Umbilical cord (tissue), 2 donors: ENCODE data around the gene FTL. TPM values are rescaled to one million over a fixed set of nuclear protein-coding genes. Genes with fewer than 3 reads are reported as not detected.

Experiments used
- DNase-seq: peaks from one replicate; pipeline ENCODE4 v3.0.0-alpha.2; 2015; ENCODE audit warnings: low spot score
- total RNA-seq: library from RNA; depleted of rRNA; stranded (reverse); fragments of >200 nt; gene quantifications from one replicate; pipeline ENCODE4 v1.2.3, GENCODE V29; 2014; ENCODE audit warnings: low replicate concordance; ENCODE audit not compliant: insufficient read depth

FTL gene
- total RNA-seq, 1 donor from 2014 or later: 2,219 TPM

DNA sequence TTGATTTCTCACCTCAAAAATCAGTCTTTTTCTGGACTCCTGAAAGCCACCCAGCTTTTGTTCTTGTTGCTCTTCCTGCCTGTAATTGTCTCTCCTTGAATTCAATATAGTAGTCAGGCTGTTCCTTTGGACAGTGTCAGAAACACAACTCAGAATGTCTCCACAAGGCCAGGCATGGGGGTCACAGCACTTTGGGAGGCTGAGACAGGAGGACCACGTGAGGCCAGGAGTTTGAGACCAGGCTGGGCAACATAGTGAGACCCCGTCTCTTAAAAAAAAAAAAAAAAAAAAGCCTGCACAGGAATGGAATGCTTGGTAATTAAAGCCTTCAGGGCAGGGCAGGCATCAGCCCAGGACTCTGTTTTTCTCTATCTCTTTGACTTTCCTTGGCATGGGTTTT lies 19.3 kb upstream of the FTL start:
- no peak for DNase-seq

DNA sequence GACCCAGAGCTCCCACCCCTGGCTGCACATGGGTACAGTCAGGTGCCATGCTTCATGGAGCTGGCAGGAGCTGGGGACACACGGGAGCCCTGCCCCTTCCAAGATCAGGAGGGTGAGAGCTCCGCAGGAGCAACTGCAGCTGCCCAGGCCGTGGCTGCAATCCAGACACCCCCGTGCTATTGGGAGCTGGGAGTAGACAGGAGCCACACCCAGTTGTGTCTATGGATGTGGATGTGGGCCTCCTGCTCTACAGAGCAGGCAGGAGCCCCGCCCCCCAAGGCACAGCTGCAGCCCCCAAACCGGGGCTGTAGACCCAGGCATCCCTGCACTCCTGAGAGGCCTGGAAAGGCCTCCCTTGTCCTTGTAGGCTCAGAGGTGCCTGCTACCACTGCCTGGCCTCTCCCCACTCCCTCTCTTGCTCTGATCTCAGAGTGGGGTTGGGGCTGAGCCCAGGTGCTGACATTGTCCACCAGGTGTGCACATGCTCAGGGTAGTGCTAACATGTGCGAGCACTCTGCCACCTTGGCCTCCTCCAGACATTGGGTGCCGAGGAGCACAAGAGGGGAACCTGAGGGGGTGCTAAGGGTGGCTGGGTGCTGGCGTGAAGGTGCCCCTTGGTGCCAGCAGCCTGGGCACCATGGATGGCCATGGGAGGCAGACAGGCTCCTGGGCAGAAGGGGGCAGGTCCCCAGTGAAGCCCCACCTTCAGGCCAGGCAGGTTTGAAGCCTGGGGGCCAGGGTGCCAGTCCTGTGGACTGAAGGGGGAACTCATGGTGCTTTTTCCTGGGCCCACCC lies 18.4 kb upstream of the FTL start:
- DNase-seq: no peak

GRCh38 chr19:48947258-48947542 lies 17.9 kb upstream of the FTL start:
- DNase-seq: no peak

DNA sequence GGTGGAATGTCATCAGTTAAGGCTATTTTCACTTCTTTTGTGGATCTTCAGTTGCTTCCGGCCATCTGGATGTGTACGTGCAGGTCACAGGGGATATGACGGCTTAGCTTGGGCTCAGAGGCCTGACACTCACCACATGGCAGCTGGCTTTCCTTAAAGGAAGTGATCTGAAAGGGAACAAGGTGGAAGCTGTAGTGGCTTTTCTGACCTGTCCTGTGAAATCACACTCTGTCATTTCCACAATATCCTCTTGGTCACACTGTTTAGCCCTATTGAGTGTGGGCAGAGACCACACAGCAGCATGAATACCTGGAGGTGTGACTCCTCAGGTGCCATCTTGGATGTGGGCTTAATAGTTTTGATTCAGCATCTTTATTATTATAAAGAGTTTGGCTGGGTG lies 14.9 kb upstream of the FTL start:
- DNase-seq: no peak

GRCh38 chr19:48950830-48951519 lies 14.1 kb upstream of the FTL start:
- no peak for DNase-seq

- no peak for DNase-seq
Observed at GRCh38 chr19:48953141-48953540, 12.0 kb upstream of the FTL start.

GRCh38 chr19:48953990-48954594 lies 11.0 kb upstream of the FTL start:
- no peak for DNase-seq

GRCh38 chr19:48954595-48955307 lies 10.4 kb upstream of the FTL start, which contains the start of gene BAX:
BAX (plus strand) TSS chr19:48954875; CDS start chr19:48954929, 54 bp downstream.
- DNase-seq: peak; percentile 97

- DNase-seq: no peak
Observed at GRCh38 chr19:48955308-48955958, 9.7 kb upstream of the FTL start.

DNA sequence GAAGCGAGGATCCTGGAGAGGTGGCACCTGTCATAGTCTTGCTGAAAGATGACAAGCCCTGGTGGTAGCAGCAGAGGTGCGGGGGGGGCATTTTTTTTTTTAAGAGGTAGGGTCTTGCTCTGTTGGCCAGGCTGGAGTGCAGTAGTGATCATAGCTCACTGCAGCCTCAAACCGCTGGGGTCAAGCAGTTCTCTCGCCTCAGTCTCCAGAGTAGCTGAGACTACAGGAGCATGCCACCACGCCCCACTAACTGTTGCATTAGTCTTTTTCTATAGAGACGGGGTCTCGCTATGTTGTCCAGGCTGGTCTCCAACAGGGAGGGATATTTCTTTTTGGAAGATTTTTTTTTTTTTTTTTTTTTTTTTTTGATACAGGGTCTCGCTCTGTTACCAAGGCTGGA lies 7.1 kb upstream of the FTL start:
- DNase-seq: no peak

- DNase-seq: no peak
Observed at GRCh38 chr19:48959341-48960239, 5.5 kb upstream of the FTL start.

DNA sequence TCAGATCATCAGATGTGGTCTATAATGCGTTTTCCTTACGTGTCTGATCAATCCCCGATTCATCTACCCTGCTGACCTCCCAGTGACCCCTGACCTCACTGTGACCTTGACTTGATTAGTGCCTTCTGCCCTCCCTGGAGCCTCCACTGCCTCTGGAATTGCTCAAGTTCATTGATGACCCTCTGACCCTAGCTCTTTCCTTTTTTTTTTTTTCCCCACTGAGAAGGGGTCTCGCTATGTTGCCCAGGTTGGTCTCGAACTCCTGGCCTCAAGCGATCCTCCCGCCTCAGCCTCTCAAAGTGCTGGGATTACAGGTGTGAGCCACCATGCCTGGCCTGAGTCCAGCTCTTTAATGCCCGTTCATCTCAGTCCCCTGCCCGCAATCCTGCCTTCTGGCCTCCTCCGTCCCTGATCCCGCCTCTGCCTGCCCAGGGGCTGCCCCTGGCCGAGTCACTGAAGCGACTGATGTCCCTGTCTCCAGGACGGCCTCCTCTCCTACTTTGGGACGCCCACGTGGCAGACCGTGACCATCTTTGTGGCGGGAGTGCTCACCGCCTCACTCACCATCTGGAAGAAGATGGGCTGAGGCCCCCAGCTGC lies 4.0 kb upstream of the FTL start:
- no peak for DNase-seq

- no peak for DNase-seq
Observed at GRCh38 chr19:48961673-48962028, 3.5 kb upstream of the FTL start.

GRCh38 chr19:48962029-48962848 lies 2.9 kb upstream of the FTL start:
- peak; percentile 37 for DNase-seq

DNA sequence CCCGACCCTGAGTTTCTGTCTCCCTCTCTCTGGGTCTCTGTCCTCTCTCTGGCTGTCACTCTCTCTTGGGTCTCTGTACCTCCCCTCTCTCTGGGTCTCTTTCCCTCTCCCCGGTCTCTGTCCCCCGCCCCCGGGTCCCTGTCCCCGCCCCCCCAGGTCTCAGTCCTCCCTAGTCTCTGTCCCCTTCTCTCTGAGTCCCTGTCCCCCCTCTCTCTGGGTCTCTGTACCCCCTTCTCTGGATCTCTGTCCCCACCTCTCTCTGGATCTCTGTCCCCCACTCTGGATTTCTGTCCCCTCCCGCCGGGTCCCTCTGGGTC lies 2.3 kb upstream of the FTL start:
- DNase-seq: no peak

DNA sequence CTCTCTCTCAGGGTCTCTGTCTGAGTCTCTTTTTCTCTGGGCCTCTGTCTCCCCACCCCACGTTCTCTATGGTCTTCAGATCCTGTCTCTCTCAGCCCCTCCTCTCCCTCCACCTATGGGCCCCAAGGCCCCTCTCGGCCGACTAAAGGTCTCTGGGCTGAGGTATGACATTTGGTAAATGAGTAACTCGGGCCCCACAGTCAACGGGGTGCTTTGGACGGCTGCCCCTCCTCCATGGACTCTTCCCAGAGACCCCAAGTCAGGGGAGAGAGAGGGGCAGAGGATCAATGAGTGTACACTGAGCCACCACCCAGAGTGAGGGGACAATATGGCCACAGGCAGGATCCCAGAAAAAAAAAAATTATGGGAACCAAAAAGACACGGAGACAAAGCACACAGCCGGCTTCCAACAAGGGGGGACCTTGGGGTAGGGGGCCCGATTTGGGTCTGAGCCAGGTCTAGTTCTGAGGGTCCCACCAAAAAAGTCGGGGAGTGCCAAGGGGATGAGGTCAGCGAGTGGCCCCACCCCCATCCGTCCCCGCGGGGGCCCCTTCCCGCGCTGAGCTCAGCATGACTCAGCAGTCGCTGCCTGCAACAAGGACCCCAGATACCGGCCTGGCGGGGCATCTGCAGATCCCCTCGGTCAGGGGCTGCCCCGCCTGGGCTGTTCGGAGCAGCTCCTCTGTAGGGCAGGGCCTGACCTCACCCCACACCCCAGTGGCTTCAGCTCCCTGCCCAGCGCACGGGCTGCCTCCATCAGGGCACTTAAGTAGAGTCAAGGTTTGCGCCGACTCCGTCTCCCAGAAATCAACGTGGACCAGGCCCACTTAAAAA lies 1.5 kb upstream of the FTL start:
- peak; percentile 85 for DNase-seq

DNA sequence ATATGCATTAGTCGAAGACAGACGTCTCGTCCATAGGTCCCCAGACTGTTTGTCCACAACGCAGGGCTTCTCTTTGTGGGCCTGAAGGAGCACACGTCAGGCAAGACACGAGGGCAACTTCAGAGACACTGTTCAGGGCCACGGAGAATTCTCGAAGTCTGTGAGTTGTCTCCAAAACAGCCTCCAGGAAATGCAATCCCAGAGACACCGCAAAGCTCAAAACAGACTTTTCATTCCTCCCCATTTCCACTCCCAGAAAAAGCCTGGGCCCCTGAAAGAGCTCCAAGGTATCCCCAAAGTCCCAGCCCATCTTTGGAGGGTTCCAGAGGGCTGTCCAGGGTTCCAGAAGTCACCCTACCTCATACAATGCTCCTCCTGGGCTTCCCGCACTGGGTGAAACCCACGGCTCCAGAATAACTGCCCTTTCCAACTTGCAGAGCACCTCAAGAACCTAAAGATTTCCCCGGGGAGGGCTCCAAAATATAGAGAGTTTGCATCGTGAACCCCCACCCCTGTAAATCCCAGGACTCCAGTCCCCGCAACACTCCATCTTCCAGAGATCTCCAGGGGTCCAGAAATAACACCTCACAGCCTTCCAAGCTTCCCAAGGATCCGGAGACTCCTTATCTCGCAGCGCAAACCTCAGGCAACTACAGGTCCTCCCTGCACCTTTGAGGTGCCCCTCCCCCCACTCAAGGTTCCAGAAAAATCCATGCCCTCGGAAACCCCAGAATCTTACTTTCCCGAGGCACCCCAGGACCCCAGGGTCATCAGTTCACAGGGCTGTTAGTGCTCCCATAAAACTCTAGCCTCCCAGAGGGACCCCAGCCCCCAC lies 687 bp upstream of the FTL start:
- DNase-seq: peak; percentile 57
